Cardiac fibroblast (primary cell): ENCODE results near the gene CTNNAL1.

Source experiments
- DNase-seq, 2 donors: peaks; one replicate each; pipeline versions ENCODE4 v3.0.0 to v3.0.0-alpha.2; 2010; ENCODE audit warnings: low read depth in 2 of 2
- H3K4me3 ChIP-seq, 2 donors: replicated peaks in 1 of 2; 1 replicate in 1 of 2; 2 replicates in 1 of 2; pipeline ENCODE4 v1.5.1; 2011; ENCODE audit warnings: low read depth in 2 of 2, low read length in 2 of 2, mild to moderate bottlenecking in 2 of 2, moderate library complexity in 1 of 2
- TF ChIP-seq, protein P1 (sequence below): IDR thresholded peaks from one replicate; pipeline ENCODE4 v1.5.1; 2011; ENCODE audit warnings: low read depth, mild to moderate bottlenecking, low read length, inconsistent platforms

The CTNNAL1 gene

DNA sequence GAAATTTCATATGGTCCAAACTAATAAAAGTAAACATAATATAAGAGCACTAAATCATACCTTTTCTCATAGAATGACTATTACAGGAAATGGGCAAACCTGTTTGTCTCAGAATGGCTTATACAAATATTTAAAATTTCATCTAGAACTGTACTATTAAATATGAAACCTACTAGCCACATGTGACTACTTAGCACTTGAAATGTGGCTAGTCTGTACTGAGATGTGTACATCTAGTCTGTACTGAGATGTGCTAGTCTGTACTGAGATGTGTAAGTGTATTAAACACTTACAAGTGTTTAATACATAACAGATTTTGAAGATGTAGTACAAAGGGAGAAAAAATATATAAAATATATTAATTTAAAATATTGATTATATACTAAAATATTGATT, 56.7 kb downstream of the CTNNAL1 start:
- no peak overlapping the region for H3K4me3 ChIP-seq
- DNase-seq: no peak
- TF ChIP-seq, protein P1, sequence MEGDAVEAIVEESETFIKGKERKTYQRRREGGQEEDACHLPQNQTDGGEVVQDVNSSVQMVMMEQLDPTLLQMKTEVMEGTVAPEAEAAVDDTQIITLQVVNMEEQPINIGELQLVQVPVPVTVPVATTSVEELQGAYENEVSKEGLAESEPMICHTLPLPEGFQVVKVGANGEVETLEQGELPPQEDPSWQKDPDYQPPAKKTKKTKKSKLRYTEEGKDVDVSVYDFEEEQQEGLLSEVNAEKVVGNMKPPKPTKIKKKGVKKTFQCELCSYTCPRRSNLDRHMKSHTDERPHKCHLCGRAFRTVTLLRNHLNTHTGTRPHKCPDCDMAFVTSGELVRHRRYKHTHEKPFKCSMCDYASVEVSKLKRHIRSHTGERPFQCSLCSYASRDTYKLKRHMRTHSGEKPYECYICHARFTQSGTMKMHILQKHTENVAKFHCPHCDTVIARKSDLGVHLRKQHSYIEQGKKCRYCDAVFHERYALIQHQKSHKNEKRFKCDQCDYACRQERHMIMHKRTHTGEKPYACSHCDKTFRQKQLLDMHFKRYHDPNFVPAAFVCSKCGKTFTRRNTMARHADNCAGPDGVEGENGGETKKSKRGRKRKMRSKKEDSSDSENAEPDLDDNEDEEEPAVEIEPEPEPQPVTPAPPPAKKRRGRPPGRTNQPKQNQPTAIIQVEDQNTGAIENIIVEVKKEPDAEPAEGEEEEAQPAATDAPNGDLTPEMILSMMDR: no peak

DNA sequence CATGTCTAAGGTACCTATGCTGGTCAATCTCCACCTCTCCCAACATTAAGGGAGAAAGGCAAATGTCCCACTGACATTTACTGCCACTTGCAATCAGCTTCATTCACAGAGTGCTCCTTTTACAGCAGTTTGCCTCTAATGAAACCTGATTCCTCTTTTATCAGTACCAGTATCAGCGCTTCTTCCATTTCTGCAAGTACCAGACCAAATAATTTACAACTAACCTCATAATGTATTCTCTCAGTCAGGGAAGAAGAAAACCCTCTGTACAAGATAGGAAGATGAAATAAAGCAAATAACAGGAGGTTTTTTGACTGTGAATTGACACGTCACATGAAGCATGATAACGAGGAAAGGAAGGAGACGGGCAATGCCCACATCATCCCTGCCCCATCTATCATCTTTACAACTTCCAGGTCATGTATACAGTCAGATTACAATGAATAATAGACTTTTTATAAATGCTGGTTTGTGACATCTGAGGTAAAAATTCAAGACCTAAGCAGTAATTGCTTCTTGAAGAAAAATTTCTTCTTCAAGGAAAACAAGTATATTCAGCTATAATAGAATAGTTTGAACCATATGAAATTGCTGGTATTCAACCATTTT, 57.2 kb downstream of the CTNNAL1 start:
- DNase-seq: no peak
- H3K4me3 ChIP-seq: no peak overlapping the region
- TF ChIP-seq, protein P1: no peak

DNA sequence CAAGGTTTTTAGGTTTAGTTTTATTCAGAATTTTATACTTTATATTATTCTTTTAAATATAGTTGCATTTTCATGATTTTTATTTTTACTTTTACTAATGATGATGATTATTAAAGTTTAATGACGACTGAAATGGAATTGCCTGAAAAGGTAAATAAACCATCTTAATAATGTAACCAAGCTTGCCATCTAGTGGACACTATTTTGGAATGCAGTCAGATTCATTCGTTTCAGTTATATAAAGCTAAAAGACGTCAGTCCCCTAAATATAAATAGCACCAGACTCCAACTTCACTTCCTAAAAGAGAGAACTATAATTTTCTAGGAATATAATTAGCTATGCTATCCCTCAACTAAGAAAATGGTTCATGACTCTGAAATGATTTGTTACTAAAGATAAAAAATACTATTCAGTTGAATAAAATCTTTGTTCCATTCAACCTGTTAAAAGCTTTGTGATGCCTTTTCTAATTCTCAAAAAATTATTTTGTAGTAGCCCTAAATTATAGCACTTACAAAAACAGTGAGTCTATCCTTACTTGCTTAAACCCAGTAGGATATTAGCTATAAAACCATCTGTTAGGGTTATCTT, 59.2 kb downstream of the CTNNAL1 start:
- no peak overlapping the region for H3K4me3 ChIP-seq
- DNase-seq: peak; percentile 74 to 75
- TF ChIP-seq, protein P1: peak; percentile 53

DNA sequence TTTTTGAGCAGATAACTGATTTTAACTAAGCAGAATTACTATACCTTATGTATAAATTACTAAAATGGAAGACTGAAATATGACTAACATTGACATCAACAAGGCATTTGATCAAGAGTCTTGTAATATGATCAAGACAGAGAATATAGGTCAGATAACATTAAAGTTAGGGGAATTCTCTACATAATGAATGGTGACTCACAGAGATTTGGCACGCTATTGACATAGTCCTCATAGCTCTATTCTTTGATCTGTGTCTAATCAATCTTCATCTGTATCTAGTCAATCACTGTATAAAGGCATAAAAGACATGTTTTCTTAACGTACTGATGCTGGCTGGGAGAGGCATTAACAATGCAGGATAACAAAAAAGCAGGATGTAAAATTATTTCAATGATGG, 61.7 kb downstream of the CTNNAL1 start:
- no peak for DNase-seq
- no peak overlapping the region for H3K4me3 ChIP-seq
- TF ChIP-seq, protein P1: no peak

DNA sequence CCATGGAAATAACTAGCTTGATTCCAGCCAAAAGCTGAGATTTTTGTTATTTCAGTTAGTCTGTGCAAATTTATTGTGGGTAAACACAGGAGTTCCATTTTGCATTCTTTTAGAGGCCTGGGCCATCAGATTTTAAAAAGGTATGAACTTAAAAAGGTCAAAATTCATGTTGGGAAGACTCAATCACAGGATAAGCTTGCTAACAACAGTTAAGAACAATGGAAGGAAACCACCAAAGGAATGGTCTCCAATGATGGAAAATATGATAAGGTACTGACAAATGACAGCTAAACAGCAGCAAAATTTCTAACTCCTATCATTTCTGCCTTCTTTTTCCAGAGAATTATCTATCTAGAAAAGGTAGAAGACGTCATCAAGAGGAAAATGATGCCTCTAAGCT, 63.1 kb downstream of the CTNNAL1 start:
- H3K4me3 ChIP-seq: no peak overlapping the region
- TF ChIP-seq, protein P1: no peak
- DNase-seq: no peak

DNA sequence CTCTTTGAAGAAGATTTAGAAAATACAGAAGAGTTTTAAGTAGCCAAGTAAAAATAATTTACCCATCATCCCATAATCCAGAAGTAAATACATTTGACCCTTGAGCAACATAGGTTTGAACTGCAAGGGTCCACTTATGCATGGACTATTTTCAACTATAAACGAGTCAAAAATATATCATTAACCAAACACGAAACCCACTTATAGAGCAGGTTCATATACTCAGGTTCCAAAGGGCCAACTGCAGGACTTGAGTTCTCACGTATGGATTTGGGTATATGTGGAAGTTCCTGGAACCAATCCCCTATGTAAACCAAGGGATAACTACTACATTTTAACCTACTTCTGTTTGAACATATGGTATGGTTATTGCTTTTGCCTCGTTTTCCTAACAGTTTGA, 73.3 kb downstream of the CTNNAL1 start:
- TF ChIP-seq, protein P1: no peak

More for the DNA sequence above, 73.3 kb downstream of the CTNNAL1 start:
- DNase-seq: no peak
- H3K4me3 ChIP-seq: no peak overlapping the region
